AG04449 (cell line): ENCODE measurements around the gene UMAD1.

Experiments used
- CTCF ChIA-PET: fragments of 350-600 bp; formaldehyde crosslinking; extraction: SDS; loops from one replicate; lab custom pipeline; 2021; ENCODE audit warnings: antibody characterized with exemption; lab: Yijun Ruan, JAX
- POLR2A ChIA-PET: fragments of 400-600, 350-600 bp; formaldehyde crosslinking; extraction: SDS; loops from one replicate; lab custom pipeline; 2020; ENCODE audit warnings: antibody characterized with exemption, inconsistent platforms; lab: Yijun Ruan, JAX
- DNase-seq: peaks from one replicate; pipeline ENCODE4 v3.0.0-alpha.2; 2010; ENCODE audit warnings: low read depth, low spot score
- H3K4me3 ChIP-seq: 2 replicates; pipeline ENCODE4 v1.5.1; 2011; ENCODE audit warnings: low read depth, mild to moderate bottlenecking, control low read depth, low read length
- TF ChIP-seq, protein P1 (sequence below): IDR thresholded peaks from one replicate; pipeline ENCODE4 v1.5.1; 2011; ENCODE audit warnings: mild to moderate bottlenecking, moderate library complexity, low read length, control low read depth, inconsistent platforms; ENCODE audit not compliant: insufficient read depth; ENCODE audit errors: missing control alignments

UMAD1 gene

DNA sequence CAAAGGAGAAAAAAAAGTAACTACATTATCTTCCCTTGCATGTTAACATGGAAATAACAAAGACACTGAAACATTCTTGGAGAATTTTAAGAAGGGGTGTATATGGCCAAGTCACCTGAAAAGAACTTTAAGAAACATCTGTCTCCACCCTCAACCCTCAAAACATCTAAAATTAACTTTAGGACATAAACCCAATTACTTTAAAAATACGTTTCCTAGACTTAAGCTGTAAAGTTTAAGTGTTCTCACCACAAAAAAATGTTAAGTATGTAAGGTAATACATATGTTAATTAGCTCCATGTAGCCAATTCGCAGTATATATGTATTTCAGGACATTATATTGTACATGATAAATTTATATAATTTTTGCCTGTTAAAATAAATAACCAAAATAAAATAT is 257.0 kb downstream of the UMAD1 start:
- POLR2A ChIA-PET, result no interaction called here
- TF ChIP-seq, protein P1, sequence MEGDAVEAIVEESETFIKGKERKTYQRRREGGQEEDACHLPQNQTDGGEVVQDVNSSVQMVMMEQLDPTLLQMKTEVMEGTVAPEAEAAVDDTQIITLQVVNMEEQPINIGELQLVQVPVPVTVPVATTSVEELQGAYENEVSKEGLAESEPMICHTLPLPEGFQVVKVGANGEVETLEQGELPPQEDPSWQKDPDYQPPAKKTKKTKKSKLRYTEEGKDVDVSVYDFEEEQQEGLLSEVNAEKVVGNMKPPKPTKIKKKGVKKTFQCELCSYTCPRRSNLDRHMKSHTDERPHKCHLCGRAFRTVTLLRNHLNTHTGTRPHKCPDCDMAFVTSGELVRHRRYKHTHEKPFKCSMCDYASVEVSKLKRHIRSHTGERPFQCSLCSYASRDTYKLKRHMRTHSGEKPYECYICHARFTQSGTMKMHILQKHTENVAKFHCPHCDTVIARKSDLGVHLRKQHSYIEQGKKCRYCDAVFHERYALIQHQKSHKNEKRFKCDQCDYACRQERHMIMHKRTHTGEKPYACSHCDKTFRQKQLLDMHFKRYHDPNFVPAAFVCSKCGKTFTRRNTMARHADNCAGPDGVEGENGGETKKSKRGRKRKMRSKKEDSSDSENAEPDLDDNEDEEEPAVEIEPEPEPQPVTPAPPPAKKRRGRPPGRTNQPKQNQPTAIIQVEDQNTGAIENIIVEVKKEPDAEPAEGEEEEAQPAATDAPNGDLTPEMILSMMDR, result no peak
- CTCF ChIA-PET, result interaction anchor here (1.3 kb wide), 1 partner anchor 14 kb away, joined by 3 read pairs; no protein-coding TSS in a partner anchor
- no peak overlapping the region for H3K4me3 ChIP-seq
- DNase-seq, result no peak

DNA sequence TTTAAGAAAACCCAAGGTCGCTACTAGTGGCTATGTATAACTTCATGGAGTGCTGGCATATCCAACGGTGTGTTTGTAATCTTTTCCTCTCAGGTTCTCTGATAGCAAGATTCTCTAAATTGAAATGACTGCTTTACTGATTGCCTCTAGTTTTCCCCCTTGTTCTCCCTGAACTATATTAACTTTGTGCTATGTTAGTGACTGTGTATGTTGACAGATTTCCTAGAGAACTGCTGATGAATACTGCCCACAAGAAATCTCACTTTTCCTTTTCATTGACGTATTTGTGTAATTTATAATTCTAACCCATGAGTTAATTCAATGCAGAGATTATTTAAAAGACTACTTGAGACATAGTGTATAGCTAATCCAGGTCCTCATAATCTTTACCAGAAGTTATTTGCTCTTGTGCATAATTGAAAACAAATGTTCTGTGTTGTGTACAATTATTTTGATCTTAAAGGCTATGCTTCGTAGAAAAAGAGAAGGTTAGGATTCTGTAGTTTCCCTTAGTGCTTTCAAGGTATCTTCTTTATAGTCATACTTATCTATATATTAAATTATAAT is 257.5 kb downstream of the UMAD1 start:
- CTCF ChIA-PET, result no interaction called here

DNA sequence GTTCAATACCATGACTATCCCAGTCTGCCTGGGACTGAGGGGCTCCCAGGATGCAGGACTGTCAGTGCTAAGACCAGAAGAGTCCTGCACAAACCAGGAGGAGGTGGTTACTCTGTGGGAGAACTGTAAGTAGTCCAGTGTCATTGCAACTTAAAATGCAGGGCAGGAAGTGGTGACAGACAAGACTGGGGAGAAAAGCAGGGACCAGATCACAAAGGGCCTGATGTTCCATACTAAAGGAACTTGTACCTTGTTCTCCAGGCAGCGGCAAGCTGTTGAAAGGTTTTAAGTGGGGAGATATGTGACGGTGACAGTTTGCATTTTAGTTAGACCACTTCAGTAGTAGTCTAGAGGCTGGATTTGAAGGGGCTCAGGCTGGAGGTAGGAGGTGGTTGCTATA is 262.3 kb downstream of the UMAD1 start:
- TF ChIP-seq, protein P1, result no peak
- ChIA-PET POLR2A (no interaction called here), CTCF (no interaction called here)
- no peak overlapping the region for H3K4me3 ChIP-seq
- DNase-seq, result no peak

More for the DNA sequence above, 257.5 kb downstream of the UMAD1 start:
- no peak for DNase-seq
- no peak overlapping the region for H3K4me3 ChIP-seq
- POLR2A ChIA-PET, result no interaction called here
- TF ChIP-seq, protein P1, result no peak

DNA sequence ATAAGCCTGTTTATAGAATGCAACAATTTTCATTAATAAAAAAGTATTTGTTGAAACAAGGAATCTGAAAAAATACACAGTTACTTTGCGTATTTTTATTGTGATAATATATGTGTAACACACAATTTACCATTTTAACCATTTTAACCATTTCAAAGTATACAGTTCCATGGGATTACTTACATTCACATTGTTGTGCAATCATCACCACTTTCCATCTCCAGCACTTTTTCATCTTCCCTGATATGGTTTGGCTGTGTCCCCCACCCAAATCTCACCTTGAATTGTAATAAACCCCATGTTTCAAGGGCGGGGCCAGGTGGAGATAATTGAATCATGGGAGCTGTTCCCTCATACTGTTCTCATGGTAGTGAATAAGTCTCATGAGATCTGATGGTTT is 266.8 kb downstream of the UMAD1 start:
- TF ChIP-seq, protein P1, result no peak
- H3K4me3 ChIP-seq, result no peak overlapping the region
- DNase-seq, result no peak
- CTCF ChIA-PET, result interaction anchor here (0.7 kb wide), 1 partner anchor 17 kb away, joined by 3 read pairs; no protein-coding TSS in a partner anchor
- POLR2A ChIA-PET, result no interaction called here

DNA sequence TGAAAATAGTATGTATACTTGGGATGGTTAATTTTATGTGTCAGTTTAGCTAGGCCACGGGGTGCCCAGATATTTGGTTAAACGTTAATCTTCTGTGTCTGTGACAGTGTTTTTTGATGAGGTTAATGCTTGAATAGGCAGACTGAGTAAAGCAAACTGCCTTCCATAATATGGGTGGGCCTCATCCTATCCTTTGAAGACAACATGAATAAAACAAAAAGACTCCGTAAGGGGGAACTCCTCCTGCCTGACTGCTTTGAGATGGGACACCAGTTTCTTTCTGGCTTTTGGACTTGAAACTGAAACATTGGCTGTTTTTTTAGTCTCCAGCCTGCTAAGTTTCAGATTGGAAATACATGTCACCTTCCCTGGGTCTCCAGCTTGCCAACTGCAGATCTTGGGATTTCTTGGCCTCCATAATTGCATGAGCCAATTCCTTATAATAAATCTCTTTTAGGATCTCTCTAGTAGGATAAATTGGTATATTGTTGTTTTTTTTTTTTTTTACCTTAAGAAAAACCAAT is 268.1 kb downstream of the UMAD1 start:
- ChIA-PET POLR2A (no interaction called here), CTCF (no interaction called here)
- DNase-seq, result no peak
- TF ChIP-seq, protein P1, result no peak
- H3K4me3 ChIP-seq, result no peak overlapping the region

DNA sequence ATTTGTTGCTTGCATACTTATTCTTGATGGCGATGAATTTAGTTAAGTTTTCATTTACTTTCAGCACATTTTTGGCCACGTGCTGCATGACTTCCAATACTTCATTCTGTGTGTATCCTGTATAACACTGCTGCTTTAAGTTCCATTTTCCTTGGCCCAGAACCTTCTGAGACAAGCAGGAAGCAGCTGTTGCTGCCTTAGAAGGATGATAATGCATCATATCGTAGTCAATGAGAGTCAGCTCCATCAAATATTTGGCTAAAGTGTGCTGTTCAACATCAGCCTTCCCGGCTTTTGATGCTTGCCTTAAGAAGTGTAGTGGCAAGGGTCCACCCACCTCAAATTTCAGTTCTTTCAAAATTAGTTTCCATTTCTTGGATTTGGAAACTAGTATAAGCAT is 268.8 kb downstream of the UMAD1 start:
- ChIA-PET CTCF (interaction anchor here (1.1 kb wide), 1 partner anchor 14 kb away, joined by 3 read pairs; no protein-coding TSS in a partner anchor), POLR2A (no interaction called here)
- H3K4me3 ChIP-seq, result no peak overlapping the region
- DNase-seq, result no peak
- TF ChIP-seq, protein P1, result no peak
